ENCODE data around the gene GPR15LG. TPM values are rescaled to one million over a fixed set of nuclear protein-coding genes. Genes with fewer than 3 reads are reported as not detected.

GPR15LG gene
- total RNA-seq, 1 experiment from 2014 or later: not detected

GRCh38 chr10:84225427-84226173 lies 52.0 kb downstream of the GPR15LG start, which contains the start of gene LRIT2:
Gene LRIT2 (minus strand): TSS chr10:84225544. CDS start chr10:84225520, 24 bp downstream.
- no peak within 1 kb of the TSS for H3K4me3 Mint-ChIP-seq (ENCODE audit: unreplicated experiment)
- no TSS peak for BruUV-seq (replicated peaks)
- CTCF ChIA-PET: interaction anchor here (0.6 to 1.8 kb wide), 3 partner anchors 20 to 361 kb away, joined by 3 to 7 read pairs (median 3); no protein-coding TSS in a partner anchor
- H3K27me3 Mint-ChIP-seq (ENCODE audit: insufficient read depth, unreplicated experiment): peaks cover 45% of the 10 kb centered on the region
- POLR2A ChIA-PET: no interaction called here
- H3K27ac Mint-ChIP-seq (ENCODE audit: low read depth, unreplicated experiment): no peak within 1 kb of the TSS
- intact Hi-C loops (cut with micrococcal nuclease): no loop called here
- TF ChIP-seq, protein P1, sequence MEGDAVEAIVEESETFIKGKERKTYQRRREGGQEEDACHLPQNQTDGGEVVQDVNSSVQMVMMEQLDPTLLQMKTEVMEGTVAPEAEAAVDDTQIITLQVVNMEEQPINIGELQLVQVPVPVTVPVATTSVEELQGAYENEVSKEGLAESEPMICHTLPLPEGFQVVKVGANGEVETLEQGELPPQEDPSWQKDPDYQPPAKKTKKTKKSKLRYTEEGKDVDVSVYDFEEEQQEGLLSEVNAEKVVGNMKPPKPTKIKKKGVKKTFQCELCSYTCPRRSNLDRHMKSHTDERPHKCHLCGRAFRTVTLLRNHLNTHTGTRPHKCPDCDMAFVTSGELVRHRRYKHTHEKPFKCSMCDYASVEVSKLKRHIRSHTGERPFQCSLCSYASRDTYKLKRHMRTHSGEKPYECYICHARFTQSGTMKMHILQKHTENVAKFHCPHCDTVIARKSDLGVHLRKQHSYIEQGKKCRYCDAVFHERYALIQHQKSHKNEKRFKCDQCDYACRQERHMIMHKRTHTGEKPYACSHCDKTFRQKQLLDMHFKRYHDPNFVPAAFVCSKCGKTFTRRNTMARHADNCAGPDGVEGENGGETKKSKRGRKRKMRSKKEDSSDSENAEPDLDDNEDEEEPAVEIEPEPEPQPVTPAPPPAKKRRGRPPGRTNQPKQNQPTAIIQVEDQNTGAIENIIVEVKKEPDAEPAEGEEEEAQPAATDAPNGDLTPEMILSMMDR (IDR thresholded peaks at IDR 0.05; ENCODE audit: unreplicated experiment): no peak
- H3K36me3 Mint-ChIP-seq (ENCODE audit: insufficient read depth, unreplicated experiment): no peaks in the 10 kb centered on the region
- no peaks in the 10 kb centered on the region for H3K9me3 Mint-ChIP-seq (ENCODE audit: unreplicated experiment)
- no peak for DNase-seq (ENCODE audit: unreplicated experiment)
- peaks cover under 1% of the 10 kb centered on the region for H3K4me1 Mint-ChIP-seq (ENCODE audit: insufficient read depth, unreplicated experiment)

DNA sequence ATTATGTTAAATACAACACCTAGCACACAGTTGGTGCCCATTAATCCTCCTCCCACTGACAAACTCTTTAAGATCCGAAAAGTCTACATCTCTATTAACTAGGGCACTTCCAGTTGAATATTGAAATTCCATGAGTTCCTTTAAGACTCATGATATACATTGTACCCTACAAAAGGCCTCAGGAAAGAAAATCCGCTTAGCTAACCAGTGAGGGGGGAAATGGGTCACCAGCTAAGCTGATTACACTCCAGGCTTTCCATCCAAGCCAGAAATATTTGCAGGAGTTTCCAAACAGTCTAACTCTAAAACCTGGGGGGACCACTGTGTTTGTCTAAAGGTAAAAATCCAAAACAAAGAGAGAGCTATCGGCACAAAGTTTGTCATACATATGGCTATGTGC lies 53.0 kb downstream of the GPR15LG start:
- Mint-ChIP-seq H3K4me1 (ENCODE audit: insufficient read depth, unreplicated experiment) (peaks cover 4% of the 10 kb centered on the region), H3K27me3 (ENCODE audit: insufficient read depth, unreplicated experiment) (peaks cover 39% of the 10 kb centered on the region)

DNA sequence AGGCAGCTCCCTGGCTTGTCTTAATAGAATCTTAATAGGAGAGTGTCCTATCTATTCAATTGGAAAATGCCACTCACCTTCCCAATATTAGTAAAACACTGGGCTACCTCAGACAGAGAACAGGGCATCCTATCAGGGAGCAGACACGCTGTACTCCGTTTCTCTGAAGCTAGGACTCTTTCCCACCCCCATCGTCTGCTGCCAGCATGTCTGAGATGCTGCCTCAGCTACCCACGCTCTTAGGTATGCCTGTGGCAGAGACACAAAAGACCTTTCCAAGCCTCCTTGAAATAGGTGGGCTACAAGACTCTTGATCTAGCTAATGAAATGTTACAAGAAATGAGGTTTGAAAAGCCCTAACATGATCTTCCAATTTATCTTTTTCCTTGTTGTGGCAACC lies 54.2 kb downstream of the GPR15LG start:
- ChIA-PET POLR2A (no interaction called here), CTCF (interaction anchor here (1.5 kb wide), 1 partner anchor 14 kb away, joined by 3 read pairs; no protein-coding TSS in a partner anchor)
- no peak overlapping the region for H3K27ac Mint-ChIP-seq (ENCODE audit: low read depth, unreplicated experiment)
- H3K27me3 Mint-ChIP-seq (ENCODE audit: insufficient read depth, unreplicated experiment): peaks cover 39% of the 10 kb centered on the region
- no peaks in the 10 kb centered on the region for H3K9me3 Mint-ChIP-seq (ENCODE audit: unreplicated experiment)
- H3K4me1 Mint-ChIP-seq (ENCODE audit: insufficient read depth, unreplicated experiment): peaks cover 4% of the 10 kb centered on the region
- DNase-seq (ENCODE audit: unreplicated experiment): no peak
- TF ChIP-seq, protein P1 (IDR thresholded peaks at IDR 0.05; ENCODE audit: unreplicated experiment): no peak
- BruUV-seq (replicated peaks): no TSS peak
- H3K36me3 Mint-ChIP-seq (ENCODE audit: insufficient read depth, unreplicated experiment): no peaks in the 10 kb centered on the region
- intact Hi-C loops (cut with micrococcal nuclease): no loop called here
- H3K4me3 Mint-ChIP-seq (ENCODE audit: unreplicated experiment): no peak overlapping the region

More for the DNA sequence above, 53.0 kb downstream of the GPR15LG start:
- Mint-ChIP-seq H3K4me3 (ENCODE audit: unreplicated experiment) (no peak overlapping the region), H3K9me3 (ENCODE audit: unreplicated experiment) (no peaks in the 10 kb centered on the region), H3K36me3 (ENCODE audit: insufficient read depth, unreplicated experiment) (no peaks in the 10 kb centered on the region), H3K27ac (ENCODE audit: low read depth, unreplicated experiment) (no peak overlapping the region)
- no TSS peak for BruUV-seq (replicated peaks)
- POLR2A ChIA-PET: no interaction called here
- TF ChIP-seq, protein P1 (IDR thresholded peaks at IDR 0.05; ENCODE audit: unreplicated experiment): no peak
- CTCF ChIA-PET: interaction anchor here (0.7 to 1.8 kb wide), 3 partner anchors 14 to 23 kb away, joined by 3 to 7 read pairs (median 3); no protein-coding TSS in a partner anchor
- DNase-seq (ENCODE audit: unreplicated experiment): no peak
- intact Hi-C loops (cut with micrococcal nuclease): no loop called here

- CTCF ChIA-PET: no interaction called here
- H3K9me3 Mint-ChIP-seq (ENCODE audit: unreplicated experiment): no peaks in the 10 kb centered on the region
- no peak for DNase-seq (ENCODE audit: unreplicated experiment)
- H3K4me1 Mint-ChIP-seq (ENCODE audit: insufficient read depth, unreplicated experiment): peaks cover 4% of the 10 kb centered on the region
- no peak overlapping the region for H3K4me3 Mint-ChIP-seq (ENCODE audit: unreplicated experiment)
- peaks cover 35% of the 10 kb centered on the region for H3K27me3 Mint-ChIP-seq (ENCODE audit: insufficient read depth, unreplicated experiment)
- POLR2A ChIA-PET: interaction anchor here (0.9 kb wide), 1 partner anchor 15 kb away, joined by 3 read pairs; no protein-coding TSS in a partner anchor
- no TSS peak for BruUV-seq (replicated peaks)
- TF ChIP-seq, protein P1 (IDR thresholded peaks at IDR 0.05; ENCODE audit: unreplicated experiment): no peak
- H3K36me3 Mint-ChIP-seq (ENCODE audit: insufficient read depth, unreplicated experiment): no peaks in the 10 kb centered on the region
- no peak overlapping the region for H3K27ac Mint-ChIP-seq (ENCODE audit: low read depth, unreplicated experiment)
- intact Hi-C loops (cut with micrococcal nuclease): no loop called here
Observed at GRCh38 chr10:84230359-84230758, 56.8 kb downstream of the GPR15LG start.

All from MCF 10A (cell line).